H1 (cell line): ENCODE results near the gene TMEM30A. TPM values are rescaled to one million over a fixed set of nuclear protein-coding genes. Genes with fewer than 3 reads are reported as not detected.

Experiments used
- CTCF ChIA-PET: fragments of 300-600 bp; sonication (Branson Sonifier 250); formaldehyde crosslinking; loops from one replicate; lab custom pipeline; 2021; ENCODE audit not compliant: partially characterized antibody; lab: Charles Lee
- POLR2A ChIA-PET: fragments of 300-600 bp; sonication (Branson Sonifier 250); formaldehyde crosslinking; loops from one replicate; lab custom pipeline; 2021; ENCODE audit warnings: inconsistent platforms; ENCODE audit not compliant: partially characterized antibody; lab: Charles Lee
- DNase-seq, 2 experiments: peaks; one replicate each; pipeline versions ENCODE4 v3.0.0 to v3.0.0-alpha.2; 2010 to 2022; ENCODE audit warnings: low spot score in 2 of 2, low read depth in 1 of 2, mixed read lengths in 1 of 2
- FAIRE-seq: peaks from 2 replicates; lab custom pipeline; 2011; peaks lifted over from hg19 to GRCh38; lab: Jason Lieb, UNC
- H2AFZ ChIP-seq: 2 replicates; pipeline ENCODE4 v1.8.1; 2012; ENCODE audit warnings: low read length, inconsistent platforms
- H2AK5ac ChIP-seq: 2 replicates; pipeline ENCODE4 v1.6.1; 2013; ENCODE audit warnings: low read depth, low read length
- H2BK120ac ChIP-seq: replicated peaks from 2 replicates; pipeline ENCODE3; 2013; ENCODE audit warnings: low read depth, low read length, inconsistent platforms
- H2BK12ac ChIP-seq: 2 replicates; pipeline ENCODE4 v1.6.1; 2013; ENCODE audit warnings: low read depth, low read length
- H2BK15ac ChIP-seq: 2 replicates; pipeline ENCODE4 v1.6.1; 2013; ENCODE audit warnings: low read length
- H2BK20ac ChIP-seq: 2 replicates; pipeline ENCODE4 v1.6.1; 2013; ENCODE audit warnings: low read length
- H2BK5ac ChIP-seq: 2 replicates; pipeline ENCODE4 v1.6.1; 2013; ENCODE audit warnings: low read depth, low read length
- H3K14ac ChIP-seq: 2 replicates; pipeline ENCODE4 v1.6.1; 2013; ENCODE audit warnings: inconsistent platforms; ENCODE audit not compliant: insufficient read length
- H3K18ac ChIP-seq: 2 replicates; pipeline ENCODE4 v1.6.1; 2013; ENCODE audit warnings: low read length; ENCODE audit errors: extremely low read depth
- H3K23ac ChIP-seq: 2 replicates; pipeline ENCODE4 v1.6.1; 2013; ENCODE audit warnings: inconsistent platforms; ENCODE audit not compliant: insufficient read length
- H3K23me2 ChIP-seq: 2 replicates; pipeline ENCODE4 v1.6.1; 2013; ENCODE audit warnings: low read depth, low read length
- H3K27ac ChIP-seq: 2 replicates; pipeline ENCODE4 v1.6.1; 2011; ENCODE audit warnings: low read depth, low read length, inconsistent platforms
- H3K27me3 ChIP-seq, 4 experiments: replicated peaks in 1 of 4; 1 replicate in 1 of 4; 2 replicates in 3 of 4; pipeline versions ENCODE4 v1.6.1 to v1.8.1; 2011 to 2013; ENCODE audit warnings: low read length in 3 of 4, mild to moderate bottlenecking in 3 of 4, inconsistent platforms in 2 of 4, mixed read lengths in 2 of 4, moderate library complexity in 1 of 4; ENCODE audit not compliant: control insufficient read depth in 3 of 4, insufficient read depth in 3 of 4; ENCODE audit errors: extremely low read depth in 1 of 4
- H3K36me3 ChIP-seq, 4 experiments: 2 replicates each; pipeline versions ENCODE4 v1.6.1 to v1.8.1; 2011 to 2013; ENCODE audit warnings: mild to moderate bottlenecking in 4 of 4, low read length in 3 of 4, moderate library complexity in 2 of 4, control low read depth in 1 of 4, inconsistent platforms in 1 of 4; ENCODE audit not compliant: insufficient read depth in 4 of 4, control insufficient read depth in 2 of 4
- H3K4ac ChIP-seq: replicated peaks from 2 replicates; pipeline ENCODE3; 2013; ENCODE audit warnings: low read length, low read depth, mixed read lengths, inconsistent platforms; ENCODE audit not compliant: insufficient read length
- H3K4me1 ChIP-seq, 4 experiments: replicated peaks in 1 of 4; 1 replicate in 1 of 4; 2 replicates in 3 of 4; pipeline versions ENCODE4 v1.6.1 to v1.8.1; 2011 to 2013; ENCODE audit warnings: low read length in 3 of 4, inconsistent platforms in 2 of 4, mixed read lengths in 1 of 4; ENCODE audit not compliant: insufficient read depth in 4 of 4, control insufficient read depth in 3 of 4
- H3K4me2 ChIP-seq, 2 experiments: 2 replicates each; pipeline versions ENCODE4 v1.6.1 to v1.8.1; 2011 to 2013; ENCODE audit warnings: low read depth in 2 of 2, low read length in 2 of 2, control low read depth in 1 of 2, inconsistent platforms in 1 of 2, mild to moderate bottlenecking in 1 of 2; ENCODE audit not compliant: insufficient read depth in 1 of 2
- H3K4me3 ChIP-seq, 4 experiments: fragments of 200-600, 300-600 bp in 1 of 4; sonication (generic), shearing (Covaris generic), sonication (Bioruptor Twin) in 1 of 4; 2 replicates each; pipeline versions ENCODE4 v1.5.1 to v1.8.1; 2011 to 2016; ENCODE audit warnings: low read length in 4 of 4, low read depth in 3 of 4, control low read depth in 2 of 4, inconsistent platforms in 2 of 4, mild to moderate bottlenecking in 2 of 4, mixed read lengths in 1 of 4, moderate library complexity in 1 of 4; ENCODE audit not compliant: insufficient read depth in 2 of 4; ENCODE audit errors: extremely low read depth in 1 of 4
- H3K56ac ChIP-seq: replicated peaks from 2 replicates; pipeline ENCODE3; 2013; ENCODE audit warnings: low read depth, mild to moderate bottlenecking, mixed read lengths, low read length, inconsistent platforms; ENCODE audit not compliant: insufficient read length
- H3K79me1 ChIP-seq: 2 replicates; pipeline ENCODE4 v1.6.1; 2013; ENCODE audit warnings: low read depth, low read length, control low read depth
- H3K79me2 ChIP-seq, 2 experiments: 2 replicates each; pipeline versions ENCODE4 v1.6.1 to v1.8.1; 2012 to 2013; ENCODE audit warnings: low read length in 2 of 2, mild to moderate bottlenecking in 2 of 2, inconsistent platforms in 1 of 2; ENCODE audit not compliant: insufficient read depth in 2 of 2, control insufficient read depth in 1 of 2
- H3K9ac ChIP-seq, 4 experiments: replicated peaks in 1 of 4; 1 replicate in 1 of 4; 2 replicates in 3 of 4; pipeline versions ENCODE4 v1.6.1 to v1.8.1; 2011 to 2013; ENCODE audit warnings: low read depth in 3 of 4, low read length in 3 of 4, control low read depth in 2 of 4, mild to moderate bottlenecking in 2 of 4, moderate library complexity in 2 of 4, inconsistent platforms in 1 of 4; ENCODE audit errors: extremely low read depth in 1 of 4
- H3K9me3 ChIP-seq, 2 experiments: 2 replicates each; pipeline versions ENCODE4 v1.6.1 to v1.8.1; 2012 to 2013; ENCODE audit warnings: mild to moderate bottlenecking in 2 of 2, moderate library complexity in 2 of 2, control low read depth in 1 of 2, inconsistent platforms in 1 of 2, low read depth in 1 of 2, low read length in 1 of 2, mixed read lengths in 1 of 2; ENCODE audit not compliant: insufficient read depth in 2 of 2
- H4K20me1 ChIP-seq, 2 experiments: replicated peaks in 1 of 2; 2 replicates each; pipeline versions ENCODE3 to v1.8.1; 2011 to 2013; ENCODE audit warnings: inconsistent platforms in 2 of 2, low read length in 2 of 2, mild to moderate bottlenecking in 1 of 2; ENCODE audit not compliant: insufficient read depth in 2 of 2, control insufficient read depth in 1 of 2
- H4K5ac ChIP-seq: 2 replicates; pipeline ENCODE4 v1.6.1; 2013; ENCODE audit warnings: low read length, low read depth, mixed read lengths, inconsistent platforms; ENCODE audit not compliant: insufficient read length
- H4K8ac ChIP-seq: 2 replicates; pipeline ENCODE4 v1.8.0; 2013; ENCODE audit warnings: mild to moderate bottlenecking, moderate library complexity, low read length, inconsistent platforms; ENCODE audit not compliant: insufficient read depth; ENCODE audit errors: extremely low read depth
- H4K91ac ChIP-seq: replicated peaks from 2 replicates; pipeline ENCODE3; 2013; ENCODE audit warnings: low read length, mixed read lengths, inconsistent platforms; ENCODE audit not compliant: insufficient read length
- ASH2L ChIP-seq: fragments of 200-600, 300-600 bp; sonication (generic); IDR thresholded peaks from one replicate; pipeline ENCODE4 v1.7.1; 2017; ENCODE audit warnings: low read length
- BACH1 ChIP-seq: IDR thresholded peaks from 2 replicates; pipeline ENCODE4 v1.6.1; 2012; ENCODE audit warnings: low read length, improper control_type of control experiment
- BRCA1 ChIP-seq: IDR thresholded peaks from 2 replicates; pipeline ENCODE4 v1.6.1; 2012; ENCODE audit warnings: low read depth, low read length, improper control_type of control experiment
- CEBPB ChIP-seq: IDR thresholded peaks from 2 replicates; pipeline ENCODE4 v1.6.1; 2012; ENCODE audit warnings: low read depth, low read length
- CHD2 ChIP-seq: IDR thresholded peaks from 2 replicates; pipeline ENCODE4 v1.6.1; 2012; ENCODE audit warnings: low read length, improper control_type of control experiment
- HDAC6 ChIP-seq: IDR thresholded peaks from one replicate; pipeline ENCODE4 v1.7.1; 2012; ENCODE audit warnings: low read depth, mild to moderate bottlenecking, inconsistent platforms, low read length, moderate library complexity
- KDM1A ChIP-seq: fragments of 200-600, 300-600 bp; sonication (generic); IDR thresholded peaks from 2 replicates; pipeline ENCODE4 v1.7.1; 2016; ENCODE audit warnings: mild to moderate bottlenecking, low read length, borderline replicate concordance
- MAFK ChIP-seq: IDR thresholded peaks from 2 replicates; pipeline ENCODE4 v1.6.1; 2012; ENCODE audit warnings: low read depth, mild to moderate bottlenecking, improper control_type of control experiment, low read length
- RAD21 ChIP-seq, 2 experiments: IDR thresholded peaks in 1 of 2; conservative IDR thresholded peaks in 1 of 2; 2 replicates each; pipeline ENCODE4 v1.6.1; 2011; ENCODE audit warnings: low read depth in 2 of 2, low read length in 2 of 2, improper control_type of control experiment in 1 of 2, inconsistent platforms in 1 of 2, mild to moderate bottlenecking in 1 of 2, moderate library complexity in 1 of 2
- SIRT6 ChIP-seq: IDR thresholded peaks from one replicate; pipeline ENCODE4 v1.7.1; 2012; ENCODE audit warnings: low read length, inconsistent platforms
- SP4 ChIP-seq: IDR thresholded peaks from 2 replicates; pipeline ENCODE4 v1.6.1; 2012; ENCODE audit warnings: low read length, inconsistent platforms
- SUZ12 ChIP-seq: fragments of 200-600 bp; sonication (generic); IDR thresholded peaks from 2 replicates; pipeline ENCODE4 v1.6.1; 2012; ENCODE audit warnings: mild to moderate bottlenecking, inconsistent platforms, low read length, moderate library complexity, mixed read lengths
- TAF1 ChIP-seq: IDR thresholded peaks from 2 replicates; pipeline ENCODE4 v1.6.1; 2011; ENCODE audit warnings: mild to moderate bottlenecking, low read depth, low read length
- TCF12 ChIP-seq: IDR thresholded peaks from 2 replicates; pipeline ENCODE4 v1.6.1; 2011; ENCODE audit warnings: low read depth, mild to moderate bottlenecking, low read length
- ZNF274 ChIP-seq: IDR thresholded peaks from 2 replicates; pipeline ENCODE4 v1.7.0; 2012; ENCODE audit warnings: low read length, borderline replicate concordance; ENCODE audit errors: extremely low read depth
- WGBS, 2 experiments: shearing (Covaris generic) in 1 of 2; methylation state at CpG; one replicate each; pipeline versions ENCODE4 v1.1.6 to v1.1.7; 2013 to 2015; ENCODE audit warnings: low lambda C conversion rate in 2 of 2, mixed read lengths in 2 of 2, inconsistent platforms in 1 of 2, low coverage in 1 of 2, missing lambda C conversion rate in 1 of 2; ENCODE audit not compliant: insufficient replicate concordance in 2 of 2, insufficient coverage in 1 of 2, insufficient read length in 1 of 2; ENCODE audit errors: extremely low coverage in 1 of 2, missing lambda C conversion rate in 1 of 2; 5-methylcytosine and 5-hydroxymethylcytosine counted together
- polyA plus RNA-seq, 7 experiments: library from polyadenylated mRNA; depleted of rRNA in 3 of 7; stranded (reverse) in 5 of 7; unstranded in 2 of 7; fragments of >200 nt in 5 of 7; fragments of 200-250 nt in 2 of 7; gene quantifications; 1 replicate in 5 of 7; 2 replicates in 1 of 7; 4 replicates in 1 of 7; pipeline versions ENCODE4 v1.2.1 to v1.2.3, GENCODE V29; 2011 to 2013; ENCODE audit warnings: missing spikeins in 2 of 7, mixed read lengths in 2 of 7
- total RNA-seq: library from RNA; stranded (reverse); fragmentation: NEBNext Ultra II Directional; extraction: Animal tissue kit (Norgen Biotek cat#: 25700); gene quantifications from 2 replicates; pipeline ENCODE4 v1.2.1, GENCODE V29; 2021

The TMEM30A gene
- total and polyA plus RNA-seq, 2 of the 8 experiments (the other 6 are each of a cell fraction or from before 2014, with no cell fraction given), result 10.5 to 71.0 TPM

GRCh38 chr6:75244063-75244584 lies 40.5 kb downstream of the TMEM30A start:
- peaks cover 0 to under 1% (median 0%) of the 10 kb centered on the region in 4 experiments; a peak in 2 of 7 replicates for H3K4me1 ChIP-seq
- peak overlapping the region; percentile 60 for H4K5ac ChIP-seq
- ChIA-PET CTCF (no interaction called here), POLR2A (interaction anchor here (0.8 to 3.6 kb wide), 15 partner anchors 9 to 359 kb away, joined by 3 to 35 read pairs (median 5); partner anchors contain the start of genes SENP6 and TMEM30A)
- H4K8ac ChIP-seq, result no peak overlapping the region
- H2AFZ ChIP-seq, result peak overlapping the region; percentile 92
- peaks cover 0 to 36% of the 10 kb centered on the region in 2 experiments; a peak in 2 of 4 replicates for H3K79me2 ChIP-seq
- H4K20me1 ChIP-seq, result peaks cover 0 to 1% of the 10 kb centered on the region in 2 experiments
- H2BK20ac ChIP-seq, result no peak overlapping the region
- H3K23me2 ChIP-seq, result peaks cover 2% of the 10 kb centered on the region; the same call in 1 of the 2 replicates
- no peak overlapping the region for H3K23ac ChIP-seq
- no peaks in the 10 kb centered on the region for H3K79me1 ChIP-seq
- H2AK5ac ChIP-seq, result no peak overlapping the region
- WGBS, 2 experiments, result 32% methylated on average over 15 of the region's 15 CpGs; no CpG with 5 or more reads in 1 of the 2 experiments
- no peaks in the 10 kb centered on the region for H3K9me3 ChIP-seq
- H3K27me3 ChIP-seq, result no peaks in the 10 kb centered on the region
- peak overlapping the region; percentile 78 to 80 for H3K4me2 ChIP-seq
- no peak overlapping the region for H2BK12ac ChIP-seq
- H2BK120ac ChIP-seq, result no peak overlapping the region
- peaks cover 2 to 22% (median 11%) of the 10 kb centered on the region in 4 experiments; a peak in 6 of 8 replicates for H3K36me3 ChIP-seq
- H3K4ac ChIP-seq, result no peak overlapping the region
- peak overlapping the region; percentile 73 to 90 (median 80) for H3K9ac ChIP-seq
- H2BK5ac ChIP-seq, result peak overlapping the region; percentile 46
- H2BK15ac ChIP-seq, result no peak overlapping the region
- peak overlapping the region; percentile 52 for H3K27ac ChIP-seq
- H3K18ac ChIP-seq, result no peak overlapping the region
- H3K14ac ChIP-seq, result no peak overlapping the region
- H3K56ac ChIP-seq, result no peak overlapping the region
- peak overlapping the region; percentile 79 to 99 (median 96) for H3K4me3 ChIP-seq
- FAIRE-seq (no peak), DNase-seq (no peak)
- H4K91ac ChIP-seq, result no peak overlapping the region
- TF ChIP-seq SP4, result no peak
- no peak for TF ChIP-seq TAF1
- no peak for TF ChIP-seq HDAC6
- no peak for TF ChIP-seq MAFK
- TF ChIP-seq CHD2, result no peak
- TF ChIP-seq TCF12, result no peak
- TF ChIP-seq SUZ12, result no peak
- no peak for TF ChIP-seq CEBPB
- no peak for TF ChIP-seq ASH2L
- TF ChIP-seq RAD21 (IDR thresholded peaks at IDR 0.05 in 1 of 2, conservative IDR thresholded peaks at IDR 0.05 in 1 of 2; ENCODE audit: low read depth in 2 of 2, low read length in 2 of 2), result no peak
- no peak for TF ChIP-seq BACH1
- no peak for TF ChIP-seq BRCA1
- TF ChIP-seq ZNF274, result no peak
- no peak for TF ChIP-seq KDM1A
- no peak for TF ChIP-seq SIRT6
